K562 (cell line): ENCODE data around the gene NT5DC4. TPM values are rescaled to one million over a fixed set of nuclear protein-coding genes. Genes with fewer than 3 reads are reported as not detected.

ENCODE experiments used
- ATF4 ChIP-seq: fragments of 450-650 bp; formaldehyde crosslinking; IDR thresholded peaks from 2 replicates; pipeline ENCODE4 v1.4.0; 2022; ENCODE audit warnings: mild to moderate bottlenecking, moderate library complexity
- CXXC5 ChIP-seq: fragments of 250-450 bp; sonication (Bioruptor Pico); IDR thresholded peaks from 2 replicates; pipeline ENCODE4 v1.8.0; 2022; ENCODE audit warnings: inconsistent platforms, mild to moderate bottlenecking, moderate library complexity
- KAT7 ChIP-seq: sonication (generic); formaldehyde crosslinking; IDR thresholded peaks from 2 replicates; pipeline ENCODE4 v1.8.0; 2022; ENCODE audit warnings: missing genetic modification reagents, mild to moderate bottlenecking, borderline replicate concordance
- NELFE ChIP-seq: IDR thresholded peaks from 2 replicates; pipeline ENCODE4 v1.6.1; 2011; ENCODE audit warnings: mild to moderate bottlenecking; ENCODE audit not compliant: insufficient read depth, insufficient read length
- PBX2 ChIP-seq, 2 experiments: IDR thresholded peaks in 1 of 2; conservative IDR thresholded peaks in 1 of 2; 2 replicates each; pipeline ENCODE4 v1.6.1; 2016; ENCODE audit warnings: low read depth in 2 of 2, mild to moderate bottlenecking in 1 of 2, missing compliant biosample characterization in 1 of 2, missing genetic modification characterization in 1 of 2, moderate library complexity in 1 of 2
- PHB2 ChIP-seq: fragments of 450-650 bp; IDR thresholded peaks from 2 replicates; pipeline ENCODE4 v1.6.1; 2017; ENCODE audit warnings: low read depth
- PTTG1 ChIP-seq: fragments of 450-650 bp; IDR thresholded peaks from 2 replicates; pipeline ENCODE4 v1.6.1; 2016; ENCODE audit warnings: low read depth, mild to moderate bottlenecking, missing genetic modification characterization, missing compliant biosample characterization
- SLC30A9 ChIP-seq: fragments of 250-450 bp; sonication (Bioruptor Pico); IDR thresholded peaks from 2 replicates; pipeline ENCODE4 v1.8.0; 2022; ENCODE audit warnings: mild to moderate bottlenecking, moderate library complexity
- TAL1 ChIP-seq: fragments of 450-650 bp; IDR thresholded peaks from 2 replicates; pipeline ENCODE4 v1.6.1; 2016; ENCODE audit warnings: mild to moderate bottlenecking
- ZEB2 ChIP-seq: fragments of 450-650 bp; IDR thresholded peaks from 2 replicates; pipeline ENCODE4 v1.6.1; 2016
- ZNF133 ChIP-seq: fragments of 250-450 bp; sonication (Bioruptor Pico); IDR thresholded peaks from 2 replicates; pipeline ENCODE4 v1.4.0; 2020; ENCODE audit warnings: mild to moderate bottlenecking
- ZNF316 ChIP-seq: fragments of 450-650 bp; IDR thresholded peaks from 2 replicates; pipeline ENCODE4 v1.6.1; 2016
- ZNF764 ChIP-seq: fragments of 250-450 bp; sonication (Bioruptor Pico); IDR thresholded peaks from 2 replicates; pipeline ENCODE4 v1.4.0; 2020; ENCODE audit warnings: low read depth, mild to moderate bottlenecking, moderate library complexity
- polyA plus RNA-seq, 8 experiments: library from polyadenylated mRNA; depleted of rRNA in 4 of 8; stranded (reverse) in 5 of 8; unstranded in 3 of 8; fragments of >200 nt; fragmentation: Nextera tagmentation in 2 of 8; fragmentation: Illumina TruSeq in 1 of 8; extraction: Ambion mirVana in 2 of 8; extraction: Trizol in 1 of 8; gene quantifications; 2 replicates each; pipeline versions ENCODE4 v1.2.1 to v1.2.3, GENCODE V29; 2011 to 2014; ENCODE audit warnings: inconsistent platforms in 1 of 8, missing spikeins in 1 of 8
- total RNA-seq, 7 experiments: library from RNA; depleted of rRNA in 6 of 7; stranded (reverse); fragments of >200 nt in 6 of 7; fragmentation: Illumina TruSeq in 2 of 7; extraction: Trizol in 2 of 7; gene quantifications; 2 replicates each; pipeline versions ENCODE4 v1.2.1 to v1.2.3, GENCODE V29; 2011 to 2021; ENCODE audit warnings: low replicate concordance in 1 of 7
- TF ChIP-seq, protein P1 (sequence below), 2 experiments: fragments of 450-650 bp in 1 of 2; sonication (generic) in 1 of 2; formaldehyde crosslinking in 1 of 2; IDR thresholded peaks; 2 replicates each; pipeline versions ENCODE4 v1.7.1 to v1.9.0; 2016 to 2022; ENCODE audit warnings: inconsistent platforms in 1 of 2, mild to moderate bottlenecking in 1 of 2, missing genetic modification reagents in 1 of 2

Gene NT5DC4
- total and polyA plus RNA-seq, 9 of the 15 experiments (the other 6 are each of a cell fraction or from before 2014, with no cell fraction given): 0.44 to 6.9 (median 2.5) TPM

GRCh38 chr2:112784199-112785189 is 63.7 kb downstream of the NT5DC4 start, which contains the start of gene IL1A (continued):
- TF ChIP-seq, protein P1, sequence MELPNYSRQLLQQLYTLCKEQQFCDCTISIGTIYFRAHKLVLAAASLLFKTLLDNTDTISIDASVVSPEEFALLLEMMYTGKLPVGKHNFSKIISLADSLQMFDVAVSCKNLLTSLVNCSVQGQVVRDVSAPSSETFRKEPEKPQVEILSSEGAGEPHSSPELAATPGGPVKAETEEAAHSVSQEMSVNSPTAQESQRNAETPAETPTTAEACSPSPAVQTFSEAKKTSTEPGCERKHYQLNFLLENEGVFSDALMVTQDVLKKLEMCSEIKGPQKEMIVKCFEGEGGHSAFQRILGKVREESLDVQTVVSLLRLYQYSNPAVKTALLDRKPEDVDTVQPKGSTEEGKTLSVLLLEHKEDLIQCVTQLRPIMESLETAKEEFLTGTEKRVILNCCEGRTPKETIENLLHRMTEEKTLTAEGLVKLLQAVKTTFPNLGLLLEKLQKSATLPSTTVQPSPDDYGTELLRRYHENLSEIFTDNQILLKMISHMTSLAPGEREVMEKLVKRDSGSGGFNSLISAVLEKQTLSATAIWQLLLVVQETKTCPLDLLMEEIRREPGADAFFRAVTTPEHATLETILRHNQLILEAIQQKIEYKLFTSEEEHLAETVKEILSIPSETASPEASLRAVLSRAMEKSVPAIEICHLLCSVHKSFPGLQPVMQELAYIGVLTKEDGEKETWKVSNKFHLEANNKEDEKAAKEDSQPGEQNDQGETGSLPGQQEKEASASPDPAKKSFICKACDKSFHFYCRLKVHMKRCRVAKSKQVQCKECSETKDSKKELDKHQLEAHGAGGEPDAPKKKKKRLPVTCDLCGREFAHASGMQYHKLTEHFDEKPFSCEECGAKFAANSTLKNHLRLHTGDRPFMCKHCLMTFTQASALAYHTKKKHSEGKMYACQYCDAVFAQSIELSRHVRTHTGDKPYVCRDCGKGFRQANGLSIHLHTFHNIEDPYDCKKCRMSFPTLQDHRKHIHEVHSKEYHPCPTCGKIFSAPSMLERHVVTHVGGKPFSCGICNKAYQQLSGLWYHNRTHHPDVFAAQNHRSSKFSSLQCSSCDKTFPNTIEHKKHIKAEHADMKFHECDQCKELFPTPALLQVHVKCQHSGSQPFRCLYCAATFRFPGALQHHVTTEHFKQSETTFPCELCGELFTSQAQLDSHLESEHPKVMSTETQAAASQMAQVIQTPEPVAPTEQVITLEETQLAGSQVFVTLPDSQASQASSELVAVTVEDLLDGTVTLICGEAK (IDR thresholded peaks at IDR 0.05): no peak
- TF ChIP-seq, protein P1 (CRISPR knock-in tag; IDR thresholded peaks at IDR 0.05): no peak
- no peak for TF ChIP-seq PHB2
- TF ChIP-seq CXXC5 (CRISPR knock-in tag): peak; percentile 38; the same call in 1 of the 2 replicates
- 0 out of 2 replicates have a peak, but pooled peaks have one; percentile 55 for TF ChIP-seq KAT7 (CRISPR knock-in tag)
- TF ChIP-seq ZNF316: peak; percentile 60
- TF ChIP-seq NELFE: no peak
- 0 out of 2 replicates have a peak, but pooled peaks have one; percentile 13 for TF ChIP-seq ZEB2
- TF ChIP-seq SLC30A9: no peak
- no peak; the same call in 1 of the 2 replicates for TF ChIP-seq PBX2 (CRISPR knock-in tag; IDR thresholded peaks at IDR 0.05; ENCODE audit: low read depth)
- peak; percentile 59 for TF ChIP-seq PBX2 (tag; conservative IDR thresholded peaks at IDR 0.05; ENCODE audit: low read depth)
- TF ChIP-seq ATF4 (CRISPR knock-in tag): no peak
- no peak for TF ChIP-seq TAL1
- TF ChIP-seq PTTG1 (tag): no peak
- TF ChIP-seq ZNF133 (CRISPR knock-in tag): no peak
- TF ChIP-seq ZNF764: no peak
